ENCODE data around the gene PALD1. TPM values are rescaled to one million over a fixed set of nuclear protein-coding genes. Genes with fewer than 3 reads are reported as not detected.
"Not testable (repeated sequence)": the region's sequence is repeated elsewhere in the genome, so short reads cannot be mapped to it uniquely, and the experiment has no call there.

PALD1 gene
- total and polyA plus RNA-seq, 4 donors = 3.9 to 11.5 (median 8.2) TPM

DNA sequence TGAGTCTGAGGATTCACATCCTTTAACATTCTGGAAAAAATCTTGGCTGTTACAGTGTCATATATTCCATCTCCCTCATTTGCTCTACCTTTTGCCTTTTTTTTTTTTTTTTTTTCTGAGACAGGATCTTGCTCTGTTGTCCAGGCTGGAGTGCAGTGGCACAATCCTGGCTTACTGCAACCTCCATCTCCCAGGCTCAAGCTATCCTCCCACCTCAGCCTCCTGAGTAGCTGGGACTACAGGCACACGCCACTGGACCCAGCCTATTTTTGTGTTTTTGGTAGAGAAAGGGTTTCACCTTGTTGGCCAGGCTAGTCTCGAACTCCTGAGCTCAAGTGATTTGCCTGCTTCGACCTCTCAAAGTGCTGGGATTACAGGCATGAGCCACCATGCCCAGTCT is 135.8 kb downstream of the PALD1 start:
- H3K9me3 ChIP-seq (ENCODE audit: control insufficient read depth, low read length); DNase-seq; ATAC-seq (ENCODE audit: low FRiP score); H3K27me3 ChIP-seq (ENCODE audit: control insufficient read depth in 1 of 2, insufficient read depth in 2 of 2, low read length in 1 of 2); H3K4me1 ChIP-seq (ENCODE audit: control insufficient read depth in 1 of 2, insufficient read depth in 2 of 2, low read length in 2 of 2); H3K4me3 ChIP-seq (ENCODE audit: low read length in 2 of 2); intact Hi-C loops (cut with DNase I); H3K27ac ChIP-seq (ENCODE audit: low read depth in 1 of 2, low read length in 2 of 2); H3K36me3 ChIP-seq (ENCODE audit: control insufficient read depth in 1 of 2, insufficient read depth in 2 of 2, low read length in 1 of 2): not testable (repeated sequence)
- 98 to 100% methylated on average over 3 of the region's 3 CpGs for WGBS, 2 donors

DNA sequence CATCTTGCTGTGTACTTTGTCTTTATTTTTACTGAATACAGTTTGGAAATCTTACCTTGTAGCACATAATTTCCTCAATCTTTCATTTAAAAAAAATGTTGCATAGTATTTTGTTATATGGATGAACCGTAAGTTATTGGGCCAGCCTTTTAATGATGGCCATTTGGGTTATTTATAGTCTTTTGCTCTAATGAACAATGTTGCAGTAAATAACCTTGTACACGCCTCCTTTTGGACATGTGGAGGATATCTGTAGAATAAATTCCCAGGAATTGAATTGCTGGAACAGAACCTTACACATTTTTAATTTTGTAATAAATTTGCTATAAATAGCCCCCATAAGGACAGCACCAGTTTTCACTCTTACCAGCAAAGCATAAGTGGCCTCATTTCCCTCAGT is 136.6 kb downstream of the PALD1 start:
- WGBS, 2 donors = 97 to 99% methylated on average over 2 of the region's 2 CpGs
- H3K27ac ChIP-seq (ENCODE audit: low read depth in 1 of 2, low read length in 2 of 2) = no peak overlapping the region
- H3K4me3 ChIP-seq (ENCODE audit: low read length in 2 of 2) = no peak overlapping the region
- no peaks in the 10 kb centered on the region for H3K4me1 ChIP-seq (ENCODE audit: control insufficient read depth in 1 of 2, insufficient read depth in 2 of 2, low read length in 2 of 2)
- H3K9me3 ChIP-seq (ENCODE audit: control insufficient read depth, low read length) = peaks cover 2% of the 10 kb centered on the region
- H3K36me3 ChIP-seq (ENCODE audit: control insufficient read depth in 1 of 2, insufficient read depth in 2 of 2, low read length in 1 of 2) = no peaks in the 10 kb centered on the region
- ATAC-seq (ENCODE audit: low FRiP score) (no peak), DNase-seq (no peak)
- intact Hi-C loops (cut with DNase I) = no loop called here
- no peaks in the 10 kb centered on the region for H3K27me3 ChIP-seq (ENCODE audit: control insufficient read depth in 1 of 2, insufficient read depth in 2 of 2, low read length in 1 of 2)

DNA sequence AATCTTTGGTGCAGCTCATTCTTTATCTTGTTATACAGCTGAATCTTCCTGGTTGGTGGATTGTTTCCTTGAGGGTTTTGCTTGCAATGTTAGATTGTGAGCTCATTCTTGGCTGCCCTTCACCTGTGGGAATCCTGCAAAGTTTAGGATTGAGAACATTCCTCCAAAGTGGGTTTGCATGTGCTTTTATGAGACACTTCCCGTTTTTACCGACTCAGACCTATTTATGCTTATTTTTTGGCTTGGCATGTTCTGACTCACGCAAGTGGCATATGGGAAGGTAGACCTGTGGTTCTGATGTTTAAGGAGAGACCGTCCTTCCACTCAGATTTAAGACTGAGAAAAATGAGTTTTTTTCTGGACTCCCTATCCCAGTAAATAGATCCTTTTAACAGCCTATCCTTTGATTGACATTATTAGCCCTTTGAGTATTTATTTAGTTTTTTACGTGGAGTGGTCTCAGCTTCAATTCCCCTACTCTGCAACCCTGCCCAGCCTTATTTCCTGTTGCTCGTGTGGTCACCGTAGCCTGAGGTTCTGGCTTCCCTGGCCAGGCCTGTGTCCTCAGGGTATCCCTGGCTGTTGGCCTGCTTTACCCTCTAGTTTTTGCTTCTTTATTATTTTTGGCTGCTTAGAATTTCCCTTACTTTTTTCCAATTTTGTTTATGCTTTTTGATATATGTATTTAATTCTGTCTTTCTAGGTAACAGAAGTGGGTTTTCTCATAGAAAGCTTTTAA is 137.4 kb downstream of the PALD1 start:
- no peaks in the 10 kb centered on the region for H3K4me1 ChIP-seq (ENCODE audit: control insufficient read depth in 1 of 2, insufficient read depth in 2 of 2, low read length in 2 of 2)
- ATAC-seq (ENCODE audit: low FRiP score) (no peak), DNase-seq (no peak)
- 37 to 44% methylated on average over 7 of the region's 7 CpGs for WGBS, 2 donors
- no peak overlapping the region for H3K4me3 ChIP-seq (ENCODE audit: low read length in 2 of 2)
- no peaks in the 10 kb centered on the region for H3K36me3 ChIP-seq (ENCODE audit: control insufficient read depth in 1 of 2, insufficient read depth in 2 of 2, low read length in 1 of 2)
- intact Hi-C loops (cut with DNase I) = no loop called here
- H3K9me3 ChIP-seq (ENCODE audit: control insufficient read depth, low read length) = peaks cover 3% of the 10 kb centered on the region
- H3K27me3 ChIP-seq (ENCODE audit: control insufficient read depth in 1 of 2, insufficient read depth in 2 of 2, low read length in 1 of 2) = no peaks in the 10 kb centered on the region
- H3K27ac ChIP-seq (ENCODE audit: low read depth in 1 of 2, low read length in 2 of 2) = no peak overlapping the region

DNA sequence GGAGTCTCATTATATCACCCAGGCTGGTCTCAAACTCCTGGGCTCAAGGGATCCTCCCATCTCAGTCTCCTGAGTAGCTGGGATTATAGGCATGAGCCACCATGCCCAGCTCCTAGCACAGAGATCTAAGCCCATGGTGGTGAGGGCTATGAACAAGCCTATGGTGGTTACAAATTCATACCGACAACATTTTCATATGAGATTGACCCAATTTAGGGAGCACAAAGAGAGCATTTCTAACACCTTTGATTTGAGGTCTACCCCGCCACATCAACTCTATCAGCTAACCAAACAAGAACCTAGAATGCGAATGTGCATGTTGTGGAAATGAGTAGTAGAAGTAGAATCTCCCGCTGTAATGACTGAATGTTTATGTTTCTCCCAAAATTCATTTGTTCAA is 138.2 kb downstream of the PALD1 start:
- Histone ChIP-seq H3K27me3 (ENCODE audit: control insufficient read depth in 1 of 2, insufficient read depth in 2 of 2, low read length in 1 of 2) (no peaks in the 10 kb centered on the region), H3K9me3 (ENCODE audit: control insufficient read depth, low read length) (peaks cover 3% of the 10 kb centered on the region), H3K27ac (ENCODE audit: low read depth in 1 of 2, low read length in 2 of 2) (no peak overlapping the region), H3K36me3 (ENCODE audit: control insufficient read depth in 1 of 2, insufficient read depth in 2 of 2, low read length in 1 of 2) (no peaks in the 10 kb centered on the region), H3K4me3 (ENCODE audit: low read length in 2 of 2) (no peak overlapping the region), H3K4me1 (ENCODE audit: control insufficient read depth in 1 of 2, insufficient read depth in 2 of 2, low read length in 2 of 2) (no peaks in the 10 kb centered on the region)
- intact Hi-C loops (cut with DNase I) = no loop called here
- WGBS, 2 donors = 97% methylated on average over 4 of the region's 4 CpGs
- DNase-seq (no peak), ATAC-seq (ENCODE audit: low FRiP score) (no peak)

Other genes starting within 250 kb of the PALD1 start
- 10 to 100 TPM; 66.7 to 79.8 TPM for gene PPA1, start 245.3 kb upstream of the PALD1 start, total RNA-seq
- 100 to 1,000 TPM; 100 to 222 TPM for gene PPA1, start 245.3 kb upstream of the PALD1 start, polyA plus RNA-seq
- gene NPFFR1, start 194.8 kb upstream of the PALD1 start, total RNA-seq = under 1 TPM; 0.03 to 0.06 TPM
- under 1 TPM in 1 of 2 donors, not detected in 1; under 0.01 TPM for gene NPFFR1, start 194.8 kb upstream of the PALD1 start, polyA plus RNA-seq
- 1 to 10 TPM; 1.9 to 5.6 TPM for gene LRRC20, start 96.1 kb upstream of the PALD1 start, total RNA-seq
- 1 to 10 TPM; 3.8 to 4.0 TPM for gene LRRC20, start 96.1 kb upstream of the PALD1 start, polyA plus RNA-seq
- gene EIF4EBP2, start 74.6 kb upstream of the PALD1 start, total RNA-seq = 10 to 100 TPM; 50.4 to 60.5 TPM
- 10 to 100 TPM; 27.6 to 39.2 TPM for gene EIF4EBP2, start 74.6 kb upstream of the PALD1 start, polyA plus RNA-seq
- gene NODAL, start 37.1 kb upstream of the PALD1 start, total RNA-seq = not detected
- gene NODAL, start 37.1 kb upstream of the PALD1 start, polyA plus RNA-seq = under 1 TPM in 1 of 2 donors, not detected in 1; 0.13 TPM
- gene PRF1, start 124.0 kb downstream of the PALD1 start, total RNA-seq = 1 to 10 TPM; 3.2 to 6.1 TPM
- gene PRF1, start 124.0 kb downstream of the PALD1 start, polyA plus RNA-seq = 1 to 10 TPM; 1.3 to 6.1 TPM
- gene ADAMTS14, start 193.7 kb downstream of the PALD1 start, total RNA-seq = 1 to 10 TPM in 1 of 2 donors, under 1 TPM in 1; 0.62 to 2.4 TPM
- under 1 TPM; 0.08 to 0.13 TPM for gene ADAMTS14, start 193.7 kb downstream of the PALD1 start, polyA plus RNA-seq

Measured in aorta (tissue), 5 donors.